Pancreas (tissue), 10 donors: ENCODE data around the gene ASAP2. TPM values are rescaled to one million over a fixed set of nuclear protein-coding genes. Genes with fewer than 3 reads are reported as not detected.

ENCODE experiments used
- ATAC-seq, 4 donors: fragments of 200-7000 bp; cut with Tn5 transposase; one replicate each; pipeline versions ENCODE4 v1.8.0 to v1.9.1; 2020; ENCODE audit warnings: mild to moderate bottlenecking in 4 of 4, moderate library complexity in 4 of 4
- DNase-seq, 6 donors: peaks; one replicate each; pipeline ENCODE4 v3.0.0-alpha.2; 2020
- FAIRE-seq: peaks from 2 replicates; lab custom pipeline; 2012; peaks lifted over from hg19 to GRCh38; lab: Jason Lieb, UNC
- H3K27ac ChIP-seq, 4 donors: fragments of 200-600 bp; sonication (generic); 1 replicate in 3 of 4; 2 replicates in 1 of 4; pipeline versions ENCODE4 v1.5.0 to v1.8.0; 2020
- H3K27me3 ChIP-seq, 4 donors: fragments of 200-600 bp; one replicate each; pipeline ENCODE4 v1.8.0; 2021
- H3K36me3 ChIP-seq, 3 donors: fragments of 200-600 bp; sonication (generic) in 1 of 3; one replicate each; pipeline versions ENCODE4 v1.5.0 to v1.8.0; 2020 to 2021
- H3K4me1 ChIP-seq, 3 donors: fragments of 200-600 bp; one replicate each; pipeline ENCODE4 v1.8.0; 2021
- H3K4me3 ChIP-seq, 4 donors: fragments of 200-600 bp; sonication (generic) in 2 of 4; one replicate each; pipeline versions ENCODE4 v1.5.0 to v1.8.0; 2020 to 2021
- H3K9me3 ChIP-seq, 4 donors: fragments of 200-600 bp; one replicate each; pipeline ENCODE4 v1.8.0; 2021
- WGBS, 2 donors: extraction: QIAGEN DNeasy Blood & Tissue Kit; methylation state at CpG; one replicate each; pipeline ENCODE4 v1.1.7; 2013; 5-methylcytosine and 5-hydroxymethylcytosine counted together
- intact Hi-C, 3 donors: fragments of 100-400 bp; cut with DNase I; formaldehyde crosslinking; loops; one replicate each; pipeline versions ENCODE4 v1.11.1 to v1.14.2; 2022
- polyA plus RNA-seq, 2 donors: library from polyadenylated mRNA; stranded (reverse); fragments of 200-250 nt; gene quantifications; one replicate each; pipeline ENCODE4 v1.2.3, GENCODE V29; 2013
- total RNA-seq, 6 donors: library from RNA; stranded (reverse); fragmentation: NEBNext Ultra II Directional in 4 of 6; extraction: Animal tissue kit (Norgen Biotek cat#: 25700) in 4 of 6; gene quantifications; one replicate each; pipeline versions ENCODE4 v1.2.1 to v1.2.4, GENCODE V29; 2021 to 2023
- TF ChIP-seq, protein P1 (sequence below), 4 donors: fragments of 200-600 bp; sonication (generic) in 3 of 4; IDR thresholded peaks; one replicate each; pipeline versions ENCODE4 v1.5.0 to v1.8.0; 2021; ENCODE audit warnings: antibody characterized with exemption in 4 of 4
- donor health status: healthy with polysubstance abuse.
- donor health status: DM: no; HTN: no; CAD: no; lungs with moderate emphysema.
- donor health status: DM: no; HTN: no; CAD: no.
- donor health status: control.
- donor health status: control.
- donor health status: Bipolar disorder and iron deficiency.
- donor health status: DM: yes; HTN: yes; CAD: no.
- donor health status: DM: no; HTN: no; CAD: no.
- donor health status: DM: no; HTN: no; CAD: no.
- donor health status: DM: yes; HTN: yes; CAD: no.

ASAP2 gene
- total and polyA plus RNA-seq, 8 donors = 5.8 to 17.7 (median 7.3) TPM

DNA sequence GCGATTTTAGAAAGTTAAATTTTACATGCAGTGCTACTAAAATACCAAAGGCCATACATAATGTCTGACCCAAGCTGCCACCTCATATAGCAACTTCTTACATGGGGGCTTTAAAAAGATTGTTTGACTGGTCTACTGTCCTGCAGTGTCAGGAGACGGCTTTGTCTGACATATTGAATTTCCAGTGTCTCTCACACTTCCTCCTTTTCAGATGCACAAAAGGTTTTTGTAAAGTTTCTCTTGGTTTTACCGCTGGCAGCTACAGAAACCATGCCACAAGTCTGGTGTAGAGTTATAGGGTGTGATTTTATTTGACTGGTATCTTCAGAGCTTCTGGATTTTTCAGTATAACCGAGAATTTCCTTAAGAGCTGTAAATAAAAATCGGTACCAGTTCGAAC is 1.1 kb upstream of the ASAP2 start:
- Histone ChIP-seq H3K36me3 (no peaks in the 10 kb centered on the region), H3K27ac (peak overlapping the region in 3 of 4 donors; percentile 76 to 89 (median 79)), H3K9me3 (no peaks in the 10 kb centered on the region), H3K4me3 (peak overlapping the region in 2 of 4 donors; percentile 60 to 90), H3K4me1 (peaks cover 13 to 31% (median 31%) of the 10 kb centered on the region in 3 donors), H3K27me3 (no peaks in the 10 kb centered on the region)
- WGBS, 2 donors = 24 to 27% methylated on average over 6 of the region's 6 CpGs
- ATAC-seq = peak in 1 of 4 donors; percentile 2
- no peak for DNase-seq
- TF ChIP-seq, protein P1, sequence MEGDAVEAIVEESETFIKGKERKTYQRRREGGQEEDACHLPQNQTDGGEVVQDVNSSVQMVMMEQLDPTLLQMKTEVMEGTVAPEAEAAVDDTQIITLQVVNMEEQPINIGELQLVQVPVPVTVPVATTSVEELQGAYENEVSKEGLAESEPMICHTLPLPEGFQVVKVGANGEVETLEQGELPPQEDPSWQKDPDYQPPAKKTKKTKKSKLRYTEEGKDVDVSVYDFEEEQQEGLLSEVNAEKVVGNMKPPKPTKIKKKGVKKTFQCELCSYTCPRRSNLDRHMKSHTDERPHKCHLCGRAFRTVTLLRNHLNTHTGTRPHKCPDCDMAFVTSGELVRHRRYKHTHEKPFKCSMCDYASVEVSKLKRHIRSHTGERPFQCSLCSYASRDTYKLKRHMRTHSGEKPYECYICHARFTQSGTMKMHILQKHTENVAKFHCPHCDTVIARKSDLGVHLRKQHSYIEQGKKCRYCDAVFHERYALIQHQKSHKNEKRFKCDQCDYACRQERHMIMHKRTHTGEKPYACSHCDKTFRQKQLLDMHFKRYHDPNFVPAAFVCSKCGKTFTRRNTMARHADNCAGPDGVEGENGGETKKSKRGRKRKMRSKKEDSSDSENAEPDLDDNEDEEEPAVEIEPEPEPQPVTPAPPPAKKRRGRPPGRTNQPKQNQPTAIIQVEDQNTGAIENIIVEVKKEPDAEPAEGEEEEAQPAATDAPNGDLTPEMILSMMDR (IDR thresholded peaks at IDR 0.05) = no peak
- intact Hi-C loops = no loop called here
- FAIRE-seq = no peak

DNA sequence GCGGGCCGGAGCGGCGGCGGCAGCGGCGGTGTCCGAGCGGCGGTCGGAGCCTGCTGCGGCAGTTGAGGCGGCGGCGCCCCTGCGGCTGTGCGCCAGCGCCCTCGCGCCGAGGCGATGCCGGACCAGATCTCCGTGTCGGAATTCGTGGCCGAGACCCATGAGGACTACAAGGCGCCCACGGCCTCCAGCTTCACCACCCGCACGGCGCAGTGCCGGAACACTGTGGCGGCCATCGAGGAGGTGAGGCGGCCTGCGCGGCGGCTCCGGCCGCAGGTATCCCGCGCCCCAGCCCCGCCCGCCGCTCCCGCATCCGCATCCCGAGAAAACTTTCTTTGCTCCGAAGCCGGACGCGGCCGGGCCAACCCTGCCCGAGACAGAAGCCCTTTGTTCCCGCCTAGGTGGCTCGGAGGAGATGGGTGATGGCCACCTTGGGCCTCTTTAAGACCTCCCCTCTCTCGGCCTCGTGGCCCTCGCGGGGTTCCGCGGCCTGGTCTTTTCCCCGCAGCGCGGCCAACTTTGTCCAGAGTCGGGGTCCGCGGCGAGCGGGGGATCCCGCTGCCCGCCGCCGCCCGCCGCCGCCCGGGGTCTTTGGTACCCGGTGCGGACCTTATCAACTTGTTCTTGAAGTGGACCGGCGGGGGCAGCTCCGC is 504 bp downstream of the ASAP2 start:
- H3K4me1 ChIP-seq = peaks cover 16 to 41% (median 41%) of the 10 kb centered on the region in 3 donors
- WGBS, 2 donors = 0% methylated on average over 78 to 84 of the region's 84 CpGs
- peak in 5 of 6 donors; percentile 17 to 80 (median 53) for DNase-seq

GRCh38 chr2:9207641-9208311 is 1.2 kb downstream of the ASAP2 start:
- peak overlapping the region; percentile 80 to 87 (median 83) for H3K27ac ChIP-seq
- H3K27me3 ChIP-seq = no peaks in the 10 kb centered on the region
- FAIRE-seq (no peak), ATAC-seq (peak; percentile 35 to 56 (median 46)), DNase-seq (peak; percentile 19 to 79 (median 54))
- no peaks in the 10 kb centered on the region for H3K36me3 ChIP-seq
- intact Hi-C loops = no loop called here
- WGBS, 2 donors = 1 to 2% methylated on average over 22 to 34 of the region's 34 CpGs
- peak overlapping the region; percentile 60 to 91 (median 80) for H3K4me3 ChIP-seq
- H3K4me1 ChIP-seq = peaks cover 21 to 48% (median 47%) of the 10 kb centered on the region in 3 donors
- no peaks in the 10 kb centered on the region for H3K9me3 ChIP-seq
- TF ChIP-seq, protein P1 (IDR thresholded peaks at IDR 0.05) = no peak

More for the DNA sequence above, 504 bp downstream of the ASAP2 start:
- Histone ChIP-seq H3K27me3 (no peaks in the 10 kb centered on the region), H3K9me3 (no peaks in the 10 kb centered on the region), H3K36me3 (no peaks in the 10 kb centered on the region), H3K4me3 (peak overlapping the region; percentile 60 to 91 (median 80)), H3K27ac (peak overlapping the region; percentile 80 to 87 (median 83))
- intact Hi-C loops = no loop called here
- ATAC-seq (peak; percentile 16 to 44 (median 30)), FAIRE-seq (no peak)
- TF ChIP-seq, protein P1 (IDR thresholded peaks at IDR 0.05) = no peak

DNA sequence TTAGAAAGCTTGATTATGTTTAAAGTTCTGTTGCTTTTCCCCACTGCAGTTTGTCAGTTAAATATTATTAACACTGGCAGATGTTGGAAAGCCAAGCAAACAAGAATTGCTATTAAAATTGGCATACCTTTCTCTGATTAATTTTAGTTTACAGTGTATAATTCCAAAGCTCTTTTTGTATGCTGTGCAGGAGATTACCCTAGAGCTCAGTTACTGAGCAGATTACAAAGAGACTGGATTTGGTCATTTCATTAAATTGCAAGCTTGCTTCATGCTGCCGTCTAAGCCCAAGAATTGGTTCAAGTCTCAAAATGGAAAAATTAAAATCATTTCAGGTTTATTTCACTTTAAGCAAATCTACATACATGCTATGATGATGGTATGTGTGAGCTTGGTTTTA is 2.3 kb downstream of the ASAP2 start:
- Histone ChIP-seq H3K36me3 (no peaks in the 10 kb centered on the region), H3K27ac (no peak overlapping the region), H3K4me1 (peaks cover 26 to 58% (median 47%) of the 10 kb centered on the region in 3 donors), H3K27me3 (no peaks in the 10 kb centered on the region), H3K4me3 (peak overlapping the region in 2 of 4 donors; percentile 90 to 91), H3K9me3 (no peaks in the 10 kb centered on the region)
- WGBS, 2 donors = 45 to 46% methylated on average over 1 of the region's 1 CpG
- intact Hi-C loops = no loop called here
- no peak for DNase-seq
- no peak for FAIRE-seq
- TF ChIP-seq, protein P1 (IDR thresholded peaks at IDR 0.05) = no peak
- ATAC-seq = no peak
